Osteoblast (primary cell): ENCODE results near the gene OPCML. TPM values are rescaled to one million over a fixed set of nuclear protein-coding genes. Genes with fewer than 3 reads are reported as not detected.

ENCODE experiments used
- DNase-seq: peaks from one replicate; pipeline ENCODE4 v3.0.0; 2011; ENCODE audit warnings: low spot score, mixed read lengths; ENCODE audit not compliant: insufficient read length; ENCODE audit errors: missing footprints
- H2AFZ ChIP-seq: 2 replicates; pipeline ENCODE4 v1.6.0; 2011; ENCODE audit warnings: mild to moderate bottlenecking, low read length
- H3K27ac ChIP-seq: 2 replicates; pipeline ENCODE4 v1.5.1; 2011; ENCODE audit warnings: mild to moderate bottlenecking, low read depth, low read length, moderate library complexity
- H3K27me3 ChIP-seq: 2 replicates; pipeline ENCODE4 v1.6.0; 2012; ENCODE audit warnings: mild to moderate bottlenecking, control low read depth, inconsistent platforms, low read length, moderate library complexity; ENCODE audit not compliant: insufficient read depth
- H3K36me3 ChIP-seq: 2 replicates; pipeline ENCODE4 v1.5.1; 2011; ENCODE audit warnings: mild to moderate bottlenecking, low read length, control low read depth, moderate library complexity; ENCODE audit not compliant: insufficient read depth
- H3K4me1 ChIP-seq: 2 replicates; pipeline ENCODE4 v1.5.1; 2011; ENCODE audit warnings: mild to moderate bottlenecking, low read length, control low read depth, moderate library complexity; ENCODE audit not compliant: insufficient read depth
- H3K4me2 ChIP-seq: 2 replicates; pipeline ENCODE4 v1.6.0; 2011; ENCODE audit warnings: mild to moderate bottlenecking, low read length; ENCODE audit not compliant: insufficient read depth
- H3K4me3 ChIP-seq: fragments of 200-600 bp; sonication (generic); 3 replicates; pipeline ENCODE4 v1.5.1; 2012; ENCODE audit warnings: mild to moderate bottlenecking, low read length, inconsistent platforms; ENCODE audit not compliant: insufficient read depth
- H3K79me2 ChIP-seq: 2 replicates; pipeline ENCODE4 v1.6.0; 2012; ENCODE audit warnings: mild to moderate bottlenecking, low read length, control low read depth, inconsistent platforms; ENCODE audit not compliant: insufficient read depth
- H3K9me3 ChIP-seq: 2 replicates; pipeline ENCODE4 v1.5.1; 2011; ENCODE audit warnings: low read depth, low read length, control low read depth
- H4K20me1 ChIP-seq: 2 replicates; pipeline ENCODE4 v1.6.0; 2012; ENCODE audit warnings: mild to moderate bottlenecking, low read length, control low read depth; ENCODE audit not compliant: insufficient read depth
- total RNA-seq: library from RNA; depleted of rRNA; stranded (reverse); fragments of >200 nt; gene quantifications from 2 replicates; pipeline ENCODE4 v1.2.3, GENCODE V29; 2012
- TF ChIP-seq, protein P1 (sequence below): IDR thresholded peaks from 2 replicates; pipeline ENCODE4 v1.5.1; 2011; ENCODE audit warnings: mild to moderate bottlenecking, low read depth, low read length, moderate library complexity; ENCODE audit errors: extremely low read depth

OPCML gene
- total RNA-seq, 1 donor, result 0.36 TPM

DNA sequence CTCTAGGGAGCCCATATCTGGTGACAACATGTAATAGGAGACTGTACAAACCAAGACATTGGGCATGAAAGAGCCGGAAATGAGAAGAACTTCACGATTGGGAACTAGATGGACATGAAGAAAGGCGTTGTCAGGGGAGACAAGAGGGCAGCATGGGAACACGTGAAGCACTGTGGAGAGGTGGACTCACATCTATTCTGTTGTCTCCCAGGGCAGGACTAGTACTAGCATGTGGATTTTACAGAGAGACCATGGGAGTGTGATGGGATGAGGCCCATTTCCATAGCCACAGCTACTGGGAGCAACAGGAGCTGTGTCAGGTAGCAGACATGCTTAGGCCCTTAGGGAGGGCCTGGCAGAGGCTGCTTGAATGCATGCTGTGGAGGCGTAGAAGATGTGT, 333.9 kb downstream of the OPCML start:
- Histone ChIP-seq H2AFZ (no peak overlapping the region), H3K9me3 (no peaks in the 10 kb centered on the region), H3K4me1 (no peaks in the 10 kb centered on the region), H3K4me3 (no peak overlapping the region), H3K27ac (no peak overlapping the region), H4K20me1 (no peaks in the 10 kb centered on the region), H3K79me2 (no peaks in the 10 kb centered on the region), H3K27me3 (no peaks in the 10 kb centered on the region), H3K36me3 (no peaks in the 10 kb centered on the region), H3K4me2 (no peak overlapping the region)
- TF ChIP-seq, protein P1, sequence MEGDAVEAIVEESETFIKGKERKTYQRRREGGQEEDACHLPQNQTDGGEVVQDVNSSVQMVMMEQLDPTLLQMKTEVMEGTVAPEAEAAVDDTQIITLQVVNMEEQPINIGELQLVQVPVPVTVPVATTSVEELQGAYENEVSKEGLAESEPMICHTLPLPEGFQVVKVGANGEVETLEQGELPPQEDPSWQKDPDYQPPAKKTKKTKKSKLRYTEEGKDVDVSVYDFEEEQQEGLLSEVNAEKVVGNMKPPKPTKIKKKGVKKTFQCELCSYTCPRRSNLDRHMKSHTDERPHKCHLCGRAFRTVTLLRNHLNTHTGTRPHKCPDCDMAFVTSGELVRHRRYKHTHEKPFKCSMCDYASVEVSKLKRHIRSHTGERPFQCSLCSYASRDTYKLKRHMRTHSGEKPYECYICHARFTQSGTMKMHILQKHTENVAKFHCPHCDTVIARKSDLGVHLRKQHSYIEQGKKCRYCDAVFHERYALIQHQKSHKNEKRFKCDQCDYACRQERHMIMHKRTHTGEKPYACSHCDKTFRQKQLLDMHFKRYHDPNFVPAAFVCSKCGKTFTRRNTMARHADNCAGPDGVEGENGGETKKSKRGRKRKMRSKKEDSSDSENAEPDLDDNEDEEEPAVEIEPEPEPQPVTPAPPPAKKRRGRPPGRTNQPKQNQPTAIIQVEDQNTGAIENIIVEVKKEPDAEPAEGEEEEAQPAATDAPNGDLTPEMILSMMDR, result no peak
- DNase-seq, result no peak

DNA sequence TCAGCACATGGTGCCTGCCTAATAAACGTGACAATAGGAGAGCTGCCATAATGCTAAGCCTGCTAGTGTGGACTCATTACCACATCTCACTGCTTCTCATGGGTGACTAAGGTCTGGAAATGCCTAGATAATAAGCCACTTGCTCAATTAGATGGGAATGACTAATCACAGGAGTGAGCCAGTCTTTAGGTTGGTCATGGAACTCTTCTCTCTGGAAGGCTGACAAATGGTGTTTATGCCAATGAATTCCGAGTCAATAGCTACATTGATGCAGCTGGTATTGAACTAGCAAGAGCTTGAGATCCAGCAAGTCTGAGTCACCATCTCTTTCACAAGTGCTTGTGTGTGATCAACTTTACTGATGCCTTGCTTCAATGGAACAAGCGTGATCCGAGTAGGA, 334.9 kb downstream of the OPCML start:
- TF ChIP-seq, protein P1, result no peak
- no peak overlapping the region for H3K4me2 ChIP-seq
- H3K36me3 ChIP-seq, result no peaks in the 10 kb centered on the region
- no peaks in the 10 kb centered on the region for H3K4me1 ChIP-seq
- H2AFZ ChIP-seq, result no peak overlapping the region
- no peaks in the 10 kb centered on the region for H3K79me2 ChIP-seq
- no peaks in the 10 kb centered on the region for H3K9me3 ChIP-seq
- no peak for DNase-seq
- no peaks in the 10 kb centered on the region for H4K20me1 ChIP-seq
- H3K27ac ChIP-seq, result no peak overlapping the region
- H3K27me3 ChIP-seq, result no peaks in the 10 kb centered on the region
- H3K4me3 ChIP-seq, result no peak overlapping the region

DNA sequence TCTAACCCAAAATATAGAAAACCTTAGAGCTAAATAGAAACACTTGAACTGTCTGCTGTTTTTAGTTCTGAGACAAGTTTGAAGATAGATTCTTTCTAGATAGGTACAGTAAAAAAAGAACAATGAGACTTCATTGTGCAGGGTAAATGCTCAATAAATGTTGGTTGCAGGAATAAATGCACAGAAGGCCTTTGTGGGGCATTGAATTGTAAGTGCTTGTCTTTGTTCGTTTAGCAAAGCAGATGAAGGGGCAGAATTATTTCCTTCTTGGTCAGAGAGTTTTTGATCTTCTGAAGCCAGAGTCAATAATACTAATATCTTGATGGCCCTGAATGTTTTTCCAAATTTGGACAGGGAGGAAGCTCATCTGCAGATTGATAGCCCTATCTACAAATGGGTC, 340.4 kb downstream of the OPCML start:
- no peaks in the 10 kb centered on the region for H3K36me3 ChIP-seq
- no peak overlapping the region for H3K4me2 ChIP-seq
- H3K4me3 ChIP-seq, result no peak overlapping the region
- no peak for DNase-seq
- H3K9me3 ChIP-seq, result no peaks in the 10 kb centered on the region
- H3K4me1 ChIP-seq, result no peaks in the 10 kb centered on the region
- no peak overlapping the region for H2AFZ ChIP-seq
- TF ChIP-seq, protein P1, result no peak
- H4K20me1 ChIP-seq, result no peaks in the 10 kb centered on the region
- H3K27ac ChIP-seq, result no peak overlapping the region
- H3K27me3 ChIP-seq, result no peaks in the 10 kb centered on the region
- no peaks in the 10 kb centered on the region for H3K79me2 ChIP-seq

DNA sequence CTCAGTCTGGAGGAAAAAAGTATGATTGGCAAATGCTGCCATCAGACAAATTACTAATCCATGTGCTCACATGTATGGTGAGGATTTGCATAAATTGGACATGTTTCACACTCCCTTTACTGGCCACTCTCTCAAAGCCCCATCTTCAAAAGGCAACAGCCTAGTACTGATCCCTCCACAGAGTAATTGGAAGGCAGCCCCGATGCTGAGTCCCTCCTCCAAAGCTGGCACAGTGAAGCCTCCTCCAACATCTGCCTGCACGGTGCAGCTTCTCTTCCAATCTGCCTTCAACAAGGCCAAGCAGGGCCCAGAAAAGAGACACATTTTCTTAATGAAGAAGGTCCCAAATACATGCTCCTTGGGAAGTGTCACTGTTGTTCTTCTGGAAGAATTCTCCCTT, 350.6 kb downstream of the OPCML start:
- Histone ChIP-seq H3K27ac (no peak overlapping the region), H3K27me3 (no peaks in the 10 kb centered on the region), H3K4me2 (no peak overlapping the region), H3K4me1 (no peaks in the 10 kb centered on the region), H4K20me1 (no peaks in the 10 kb centered on the region), H3K36me3 (no peaks in the 10 kb centered on the region), H3K4me3 (no peak overlapping the region), H2AFZ (no peak overlapping the region), H3K79me2 (no peaks in the 10 kb centered on the region), H3K9me3 (no peaks in the 10 kb centered on the region)
- DNase-seq, result no peak
- TF ChIP-seq, protein P1, result no peak
